HG03045 (cell line): ENCODE data around the gene SORL1.
A peak's percentile ranks its signal among the peaks of the same experiment; 100 is the strongest.

Source experiments
- ATAC-seq: cut with Tn5 transposase; IDR thresholded peaks from one replicate; pipeline ENCODE4 v1.9.1; 2021; ENCODE audit warnings: mild to moderate bottlenecking, moderate library complexity; ENCODE audit not compliant: unreplicated experiment

SORL1 gene

DNA sequence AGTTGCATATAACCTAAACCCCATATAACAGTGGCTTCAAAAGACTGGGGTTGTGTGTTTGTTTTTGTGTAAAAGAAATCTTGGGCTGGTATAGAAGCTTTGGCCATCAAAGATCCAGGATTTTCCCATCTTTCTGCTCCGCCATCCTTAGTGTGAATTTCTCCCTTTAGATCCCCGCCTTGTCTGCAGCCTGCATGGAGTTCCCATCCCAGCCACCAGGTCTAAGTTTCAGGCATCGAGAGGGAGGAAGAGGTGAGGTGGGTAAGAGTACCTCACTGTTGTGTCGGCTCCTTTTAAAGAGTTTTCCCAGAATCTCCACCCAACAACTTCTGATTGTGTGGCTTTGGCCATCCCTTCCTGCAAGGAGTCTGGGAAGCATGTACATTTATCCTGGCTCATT is 196.2 kb downstream of the SORL1 start:
- no peak for ATAC-seq

DNA sequence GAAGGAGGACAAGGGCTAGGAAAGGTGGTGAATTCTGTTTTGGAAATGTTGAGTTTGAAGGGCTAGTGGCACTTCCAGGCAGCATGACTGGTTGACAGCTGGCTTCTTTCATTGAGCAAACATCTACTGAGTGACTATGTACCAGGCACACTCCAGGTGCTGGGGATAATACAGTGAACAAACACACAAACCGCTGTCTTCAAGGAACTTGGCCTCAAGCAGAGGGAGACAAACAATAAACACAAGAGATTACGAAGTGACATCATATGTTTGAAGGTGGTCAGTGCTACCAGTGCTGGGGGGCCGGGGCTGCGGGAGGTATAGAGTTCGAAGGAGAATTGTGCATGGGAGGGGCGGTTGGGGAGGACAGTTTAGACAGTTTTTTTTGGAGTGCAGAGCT is 197.7 kb downstream of the SORL1 start:
- ATAC-seq: no peak

DNA sequence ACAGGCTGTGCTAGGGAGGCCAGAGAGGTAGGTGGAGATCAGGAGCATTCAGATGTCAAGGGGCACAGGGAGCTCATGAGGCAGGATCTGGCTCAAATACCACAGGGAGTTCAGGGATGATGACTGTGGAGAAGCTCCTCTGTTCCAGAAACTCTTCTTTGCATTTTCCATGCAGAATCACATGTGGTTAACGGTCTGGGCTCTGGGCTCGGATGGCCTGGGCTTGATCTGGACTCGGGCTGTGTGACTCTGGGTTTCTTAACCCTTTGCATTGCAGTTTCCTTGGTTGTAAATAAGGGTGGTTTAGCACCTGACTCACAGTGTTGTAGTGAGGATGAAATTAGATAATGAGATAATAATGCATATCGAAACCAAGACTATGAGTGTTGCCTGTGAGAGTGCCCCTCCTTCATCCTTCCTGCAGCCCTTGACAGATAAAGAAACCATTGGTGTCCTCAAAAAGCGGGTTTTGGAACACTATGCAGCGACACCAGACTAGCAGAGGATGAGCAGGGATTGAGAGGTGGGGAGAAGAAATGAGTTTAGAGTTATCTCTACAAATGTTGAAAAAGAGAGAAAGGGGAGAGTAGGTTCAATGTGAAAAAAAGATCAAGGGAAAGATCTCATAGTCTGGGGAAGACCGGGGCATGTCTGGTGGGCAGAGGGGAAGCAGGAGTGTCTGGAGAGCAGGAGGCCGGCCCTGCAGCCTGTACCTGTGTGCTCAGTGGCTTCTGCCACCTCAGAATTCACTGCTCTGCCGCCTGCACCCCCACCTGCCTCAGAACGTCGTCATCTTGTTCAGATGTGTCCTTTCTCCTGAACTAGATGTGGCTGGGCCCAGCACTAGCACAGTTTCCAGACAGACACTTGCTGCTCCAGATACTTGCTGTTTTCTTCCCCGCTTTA is 198.5 kb downstream of the SORL1 start:
- ATAC-seq: no peak

DNA sequence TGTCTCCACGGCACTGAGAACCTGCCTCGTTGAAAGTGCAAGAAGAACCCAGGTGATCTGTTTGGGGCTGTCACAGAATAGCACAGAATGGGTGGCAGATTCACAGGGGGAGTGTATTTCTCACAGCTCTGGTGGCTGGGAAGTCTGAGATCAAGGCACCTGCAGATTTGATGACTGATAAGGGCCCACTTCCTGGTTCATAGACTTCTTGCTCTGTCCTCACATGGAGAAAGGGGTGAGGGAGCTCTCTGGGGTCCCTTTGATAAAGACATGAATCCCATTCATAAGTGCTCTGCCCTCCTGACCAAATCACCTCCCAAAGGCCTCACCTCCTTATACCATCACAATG is 199.1 kb downstream of the SORL1 start:
- no peak for ATAC-seq

DNA sequence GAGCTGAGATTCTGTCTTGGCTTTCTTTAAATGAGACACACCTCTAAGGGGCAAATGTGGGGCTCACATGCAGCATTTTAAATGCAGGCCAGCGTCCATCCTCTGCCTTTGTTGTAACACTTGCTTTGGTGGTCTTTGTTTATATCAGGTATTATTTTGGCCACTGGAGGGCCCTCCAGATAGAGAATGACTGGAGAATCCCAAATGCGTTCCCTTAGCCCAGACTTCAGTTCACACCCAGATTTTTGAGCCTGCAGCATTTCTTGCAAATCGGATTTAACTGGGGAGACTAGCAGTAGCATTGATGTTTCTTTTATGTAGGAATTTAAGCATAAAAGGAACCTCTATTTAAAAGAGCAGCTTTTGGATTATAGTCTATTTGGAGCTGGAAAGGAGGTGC is 200.9 kb downstream of the SORL1 start:
- ATAC-seq: no peak

DNA sequence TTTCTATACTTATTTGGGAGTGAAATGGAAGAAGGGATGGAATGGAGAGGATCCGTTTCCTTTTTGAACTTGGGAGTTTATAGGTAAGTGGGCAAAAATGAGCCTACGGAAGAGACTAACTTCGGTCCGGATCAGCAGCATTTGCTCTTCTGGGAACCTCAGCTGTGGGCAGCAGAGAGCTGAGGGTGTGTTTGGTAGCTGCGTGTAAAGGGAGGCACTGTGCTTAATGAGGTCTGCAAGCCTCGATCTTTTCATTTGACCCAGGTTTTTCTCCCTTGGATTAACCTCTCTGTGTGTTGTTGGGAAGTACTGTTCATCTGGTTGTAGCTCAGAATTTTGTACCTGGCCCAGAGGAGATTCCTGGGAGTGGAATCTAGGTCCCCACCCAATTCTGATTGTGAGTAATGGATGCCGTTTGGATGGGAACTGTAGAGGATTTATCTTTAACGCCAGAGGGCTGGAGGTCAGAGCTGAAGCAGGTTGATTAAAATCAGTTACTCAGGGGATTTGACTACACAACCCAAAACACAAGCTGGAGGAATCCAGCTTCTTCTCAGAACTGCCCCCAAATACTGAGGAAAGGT is 202.2 kb downstream of the SORL1 start:
- no peak for ATAC-seq

DNA sequence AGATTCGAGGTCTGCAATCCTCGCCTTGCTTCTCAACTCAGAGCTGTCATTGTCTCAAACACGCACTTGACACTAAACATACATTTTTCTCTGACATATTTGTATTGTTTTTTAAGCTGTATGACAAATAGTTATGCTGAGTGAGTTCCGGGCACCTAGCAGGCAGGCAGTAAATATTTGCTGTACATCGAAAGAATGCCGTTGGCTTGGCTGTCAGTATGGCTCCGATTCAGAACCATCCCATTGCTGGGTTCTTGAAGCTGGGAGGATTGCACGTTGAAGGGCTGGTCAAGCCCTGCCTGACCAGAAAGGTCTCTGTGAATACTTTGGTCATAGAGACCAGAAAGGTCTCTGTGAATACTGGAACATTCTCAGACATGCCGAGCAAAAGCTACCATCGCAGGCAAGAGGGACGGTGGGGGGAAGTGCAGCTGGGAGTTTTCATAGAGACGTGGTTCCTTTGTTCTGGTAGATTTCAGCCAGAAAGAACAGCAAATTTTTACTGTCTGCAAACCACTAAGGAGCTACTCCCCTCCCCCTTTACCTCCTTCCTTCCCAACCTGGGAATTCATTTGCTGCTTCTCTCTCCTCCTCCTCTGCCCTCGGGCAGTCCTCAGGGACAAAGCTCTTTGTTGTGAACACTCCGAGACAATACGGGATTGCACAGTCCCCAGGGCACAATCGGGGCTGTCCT is 202.9 kb downstream of the SORL1 start:
- no peak for ATAC-seq

DNA sequence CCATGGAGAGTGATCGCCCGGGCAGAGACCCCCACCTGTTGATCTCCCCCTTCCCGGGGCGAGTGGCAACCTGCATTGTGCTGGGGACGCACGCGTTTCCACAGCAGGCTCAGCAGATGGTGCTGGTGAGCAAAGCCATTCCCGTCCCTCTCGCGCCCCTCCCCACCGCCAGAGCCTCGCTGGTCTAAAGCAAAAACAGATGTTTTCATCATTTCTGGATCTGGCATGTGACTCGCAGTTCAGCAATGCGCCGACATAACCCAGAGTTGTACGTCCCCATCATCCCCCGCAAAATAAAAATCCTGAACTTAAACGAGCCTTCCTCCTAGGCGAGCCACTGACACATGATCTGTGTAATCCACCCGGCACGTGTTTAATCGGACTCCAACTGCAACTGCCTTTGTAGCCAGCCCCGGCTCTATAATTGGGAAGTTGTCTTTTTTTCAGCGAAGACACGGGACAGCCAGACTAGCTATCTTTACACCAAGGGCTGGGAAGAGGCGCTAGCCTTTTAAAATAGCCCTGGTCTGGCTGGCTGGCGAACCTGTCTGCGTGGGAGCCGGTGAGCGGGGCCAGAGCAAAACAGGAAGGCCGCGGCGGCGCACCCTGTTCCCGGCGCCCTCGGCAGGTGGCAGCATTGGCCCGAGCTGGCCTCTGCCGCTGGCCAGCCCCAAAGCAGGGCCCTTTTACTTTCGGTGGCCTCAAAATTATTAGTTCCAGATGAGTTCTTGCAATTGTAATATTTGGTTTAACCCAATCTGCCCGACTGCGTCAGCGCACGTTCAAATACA is 203.6 kb downstream of the SORL1 start:
- ATAC-seq: peak; percentile 96

DNA sequence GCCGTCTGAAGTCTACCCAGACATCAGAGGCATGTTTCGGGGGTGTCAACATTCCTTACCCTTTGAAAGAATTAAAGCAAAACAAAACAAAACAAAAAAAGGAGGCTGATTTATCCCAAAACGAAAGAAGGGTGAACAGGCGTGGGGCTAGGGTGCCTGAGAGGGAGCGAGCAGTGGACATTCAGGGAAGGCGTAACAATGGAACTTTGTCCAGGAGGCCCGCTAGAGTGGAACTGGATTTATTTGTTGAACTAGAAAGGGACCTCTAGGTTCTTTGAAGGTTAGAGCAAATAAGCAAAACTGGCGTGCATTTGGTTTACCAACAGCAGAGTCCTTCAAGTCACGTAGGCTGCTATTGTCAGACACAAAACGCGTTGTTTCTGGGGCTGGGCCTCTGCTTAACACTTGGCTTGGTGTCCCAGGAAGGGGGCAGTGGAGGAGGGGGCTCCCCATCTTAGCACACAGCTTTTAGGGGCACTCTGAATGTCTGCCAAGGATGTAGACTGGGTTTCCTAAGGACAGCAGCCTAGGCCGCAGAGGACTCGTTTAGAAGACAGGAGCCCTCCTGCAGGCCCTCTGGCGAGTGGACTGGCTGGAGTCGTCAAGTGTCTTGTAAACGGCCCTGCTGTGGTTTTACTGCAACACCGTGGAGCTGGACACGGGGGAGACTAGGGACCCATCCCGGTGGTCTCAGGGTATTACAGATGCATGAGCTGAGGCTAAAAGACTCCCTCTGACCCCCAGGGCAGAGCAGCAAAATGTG is 204.4 kb downstream of the SORL1 start:
- no peak for ATAC-seq

DNA sequence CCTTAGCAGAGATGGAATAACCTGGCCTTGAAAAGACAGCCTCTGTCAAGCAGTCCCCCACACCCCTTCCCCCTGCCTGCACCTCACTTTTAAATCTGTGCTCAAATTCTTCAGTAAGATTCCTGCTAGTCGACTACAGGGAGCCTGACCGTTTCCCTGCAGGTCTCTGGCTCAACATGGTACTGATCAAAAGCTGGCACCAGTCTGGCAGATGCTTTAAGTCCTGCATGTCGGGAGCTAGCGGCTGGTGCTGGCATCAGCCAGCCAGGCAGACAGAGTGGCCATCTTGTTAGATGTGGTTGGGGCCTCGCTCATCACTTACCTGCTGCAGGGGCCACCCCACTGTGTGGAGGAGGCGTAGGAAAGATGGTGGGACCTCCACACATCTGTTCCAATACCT is 205.0 kb downstream of the SORL1 start:
- no peak for ATAC-seq

DNA sequence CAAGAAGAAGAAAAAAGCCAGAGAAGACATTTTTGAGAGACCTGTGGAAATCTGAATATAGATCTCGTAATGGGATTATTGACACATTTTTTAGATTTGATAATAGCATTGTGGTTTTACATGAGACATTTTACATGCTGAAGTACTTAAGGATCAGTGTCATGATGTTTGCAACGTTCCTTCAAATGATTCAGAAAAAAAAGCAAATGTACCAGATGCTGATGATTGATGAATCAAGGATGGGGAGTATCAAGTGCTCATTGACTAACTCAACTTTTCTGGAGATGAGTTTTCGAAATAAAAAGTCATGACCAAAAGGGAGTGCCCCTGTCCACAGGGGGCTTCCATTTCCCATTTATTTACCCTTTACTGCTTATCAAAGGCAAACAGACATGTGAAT is 207.7 kb downstream of the SORL1 start:
- ATAC-seq: no peak

DNA sequence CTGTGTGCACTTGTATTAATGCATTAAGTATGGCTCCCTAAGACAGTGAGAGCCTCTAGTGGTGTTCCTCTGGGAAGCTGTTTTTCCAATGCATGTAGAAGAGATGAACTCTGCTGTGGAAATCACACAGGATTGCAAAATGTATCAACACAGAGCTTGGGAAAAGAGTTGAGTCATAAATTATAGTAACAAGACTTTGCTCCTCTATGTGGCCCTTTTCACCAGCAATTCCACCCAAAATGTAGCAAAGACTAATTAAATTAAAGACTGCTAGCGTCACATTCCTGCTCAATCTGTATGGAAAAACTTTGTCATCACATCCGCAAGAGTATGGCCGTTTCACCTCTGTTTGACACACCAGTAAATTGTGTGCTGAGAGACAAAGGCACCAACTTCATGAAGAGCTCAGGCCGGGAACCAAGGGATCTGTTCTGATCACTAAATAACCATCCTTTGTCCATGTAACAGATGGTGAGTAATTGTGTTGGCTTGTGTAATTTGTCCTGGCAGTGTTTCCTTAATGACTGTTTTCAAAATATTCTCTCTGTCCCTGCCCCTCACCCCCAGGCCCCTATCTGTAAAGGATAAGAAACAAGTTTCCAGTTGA is 209.9 kb downstream of the SORL1 start:
- no peak for ATAC-seq

DNA sequence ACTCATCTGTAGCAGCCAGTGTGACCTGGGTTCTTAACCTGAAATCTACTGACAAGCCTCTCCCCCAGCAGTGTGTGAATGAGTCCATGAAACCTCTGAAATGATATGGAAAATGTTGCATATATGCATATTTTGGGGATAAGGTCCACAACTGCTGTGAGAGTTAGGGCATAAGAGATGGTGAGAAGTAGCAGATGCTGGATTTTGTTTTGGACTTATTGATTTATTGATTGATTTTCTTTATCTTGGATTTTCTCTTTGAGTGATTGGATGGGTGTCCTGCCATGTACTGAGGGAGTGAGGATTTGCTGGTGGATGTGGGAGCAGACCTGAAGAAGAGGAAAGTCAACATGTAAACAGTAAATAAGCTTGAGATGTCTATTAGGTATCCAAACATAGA is 212.0 kb downstream of the SORL1 start:
- no peak for ATAC-seq

DNA sequence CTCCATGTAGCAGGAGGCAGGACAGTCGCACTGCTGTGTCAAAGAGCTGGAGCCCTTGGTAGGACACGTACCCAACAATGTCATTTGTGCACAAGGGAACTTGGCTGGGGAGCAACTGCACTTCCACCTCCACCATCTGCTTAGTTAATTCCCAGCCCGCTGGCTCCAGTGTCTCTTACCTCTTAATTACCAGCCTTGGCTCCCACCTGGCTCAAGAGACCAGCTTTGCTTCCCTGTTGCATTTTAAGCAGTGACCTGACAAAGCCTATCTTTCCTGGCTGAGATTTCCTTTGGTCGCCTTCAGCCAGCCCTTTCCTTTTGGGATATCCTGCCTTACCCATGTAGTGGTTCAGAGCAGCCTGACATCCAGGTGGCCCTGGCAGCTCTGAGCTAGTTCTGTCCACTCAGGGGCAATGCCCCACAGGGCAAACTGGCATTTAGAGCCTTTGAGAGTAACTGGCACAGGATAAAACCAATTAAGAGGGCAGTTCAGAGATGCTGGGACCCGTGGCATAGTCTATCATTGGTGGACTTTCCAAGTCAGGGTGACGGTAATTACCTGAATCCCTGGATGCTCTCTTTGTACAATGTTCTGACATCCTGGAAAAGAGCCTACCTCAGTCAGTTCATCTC is 213.2 kb downstream of the SORL1 start:
- ATAC-seq: no peak

DNA sequence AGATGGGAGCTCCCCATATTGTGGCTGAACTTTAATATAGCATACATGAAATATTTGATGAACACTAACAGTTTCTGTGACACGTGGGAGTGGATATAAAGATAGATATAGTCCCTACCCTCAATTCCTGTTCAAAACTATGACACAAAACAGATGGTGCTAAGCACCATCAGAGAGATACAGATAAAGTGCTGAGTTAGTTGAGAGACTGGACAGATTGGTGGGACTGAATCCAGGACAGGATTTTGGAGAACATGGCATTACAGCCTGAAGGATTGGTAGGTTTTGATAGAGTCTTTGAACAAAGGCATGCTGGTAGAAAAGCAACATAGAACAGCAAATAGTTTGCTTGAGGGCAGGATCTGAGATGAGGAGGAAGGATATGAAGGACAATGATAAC is 215.7 kb downstream of the SORL1 start:
- no peak for ATAC-seq

DNA sequence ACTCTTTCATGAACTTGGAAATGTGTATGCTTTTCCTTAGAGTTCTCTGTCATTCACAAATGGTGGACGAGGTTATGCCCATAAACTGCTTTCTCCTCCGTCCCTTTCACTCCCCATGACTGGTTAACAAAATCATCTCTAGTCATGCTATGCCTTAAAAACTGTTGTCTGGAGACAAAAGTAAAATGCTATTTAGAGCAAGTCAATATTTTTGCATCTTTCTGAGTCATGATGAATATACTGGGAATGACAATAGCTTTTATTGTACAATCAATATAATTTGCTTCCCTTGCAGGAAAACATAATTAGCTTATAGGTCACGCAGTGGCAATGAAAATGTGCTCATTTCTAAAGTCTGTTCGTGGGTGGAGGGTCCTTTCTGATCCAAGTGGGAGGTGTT is 217.3 kb downstream of the SORL1 start:
- ATAC-seq: no peak

DNA sequence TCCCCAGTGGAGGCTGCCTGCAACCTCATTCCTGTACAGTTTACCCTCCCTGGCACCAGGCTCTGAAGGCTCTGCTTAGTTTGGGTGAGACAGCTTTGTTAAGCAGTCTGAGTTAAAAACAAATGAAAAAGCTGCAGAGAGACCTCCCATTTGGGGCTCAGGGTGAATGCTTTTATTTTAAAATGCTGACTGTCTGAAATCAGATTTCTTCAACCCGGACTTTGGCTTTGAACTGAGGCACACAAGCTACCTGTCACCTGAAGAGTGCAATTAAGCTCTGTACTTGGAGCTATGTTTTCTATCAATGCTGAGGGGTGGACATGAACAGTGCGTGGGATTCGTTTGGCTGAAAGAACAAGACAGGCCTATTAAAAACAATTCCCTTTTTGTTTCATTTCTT is 218.2 kb downstream of the SORL1 start:
- ATAC-seq: no peak

DNA sequence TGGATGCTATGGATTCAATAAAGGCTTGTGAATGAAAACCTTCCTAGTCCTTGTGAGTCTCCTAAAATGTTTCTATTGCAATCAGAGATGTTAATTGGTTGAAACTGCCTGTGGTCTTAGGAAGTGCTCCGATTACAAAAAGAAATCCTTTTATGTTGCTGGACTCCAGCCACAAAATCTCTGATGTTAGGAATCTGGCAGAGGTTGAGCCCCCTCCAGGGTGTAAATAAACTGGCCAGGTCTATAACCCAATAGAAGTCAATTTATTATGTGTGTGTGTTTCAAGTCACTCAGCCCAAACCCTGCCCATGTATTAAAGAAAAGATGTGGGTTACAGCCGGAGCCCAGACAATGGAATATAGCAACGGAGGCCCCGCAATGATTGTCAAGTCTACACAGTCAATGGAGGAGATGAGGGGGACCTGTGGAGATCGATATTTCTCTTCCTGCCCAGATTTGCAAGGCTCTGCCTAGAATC is 218.7 kb downstream of the SORL1 start:
- no peak for ATAC-seq

DNA sequence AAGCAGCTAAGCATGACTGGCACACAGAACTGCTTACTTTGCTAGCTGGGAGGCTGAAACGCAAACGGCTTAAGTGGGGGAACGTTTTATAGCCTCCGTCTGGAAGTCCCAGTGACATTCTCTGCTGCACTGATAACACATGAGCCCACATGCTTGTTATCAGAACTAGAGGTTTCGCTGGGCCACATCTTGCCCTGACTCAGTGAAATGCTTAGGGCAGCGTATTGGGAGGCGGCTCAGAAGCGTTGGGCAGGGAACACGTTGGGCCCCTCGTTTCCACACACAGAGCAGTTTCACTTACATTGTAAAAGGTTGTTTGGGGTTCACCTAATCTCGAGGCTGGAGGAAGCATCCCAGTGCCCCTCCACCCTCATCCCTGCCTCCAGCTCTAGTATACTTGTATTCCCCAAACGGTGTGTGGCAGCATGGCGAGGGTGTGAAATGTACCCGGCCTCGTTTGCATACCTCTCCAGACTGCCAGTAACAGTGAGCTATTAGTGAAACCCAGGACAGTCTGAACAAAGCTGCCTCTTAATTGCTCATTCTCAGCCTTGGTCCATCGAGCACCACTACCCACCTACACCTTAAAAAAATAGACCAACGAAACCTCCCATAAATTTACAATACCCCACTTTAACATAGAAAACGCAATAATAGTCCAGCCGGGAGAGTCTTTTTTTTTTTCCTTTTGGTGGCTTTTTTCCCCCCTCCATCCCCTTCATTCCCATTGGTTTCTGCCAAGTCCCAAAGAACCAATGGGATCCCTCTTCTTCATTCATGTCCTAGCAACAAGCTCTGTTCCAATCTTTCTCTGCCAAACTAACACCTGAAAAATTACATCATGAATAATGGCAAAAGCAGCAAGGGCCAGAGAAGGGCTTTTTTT is 219.4 kb downstream of the SORL1 start:
- ATAC-seq: no peak
